SW480 (cell line): ENCODE results near the gene GRAMD4.

Experiments
- DNase-seq: peaks from one replicate; pipeline ENCODE4 v3.0.0-alpha.2; 2016; ENCODE audit warnings: low spot score

Gene GRAMD4

GRCh38 chr22:46726066-46726985 lies 106.1 kb downstream of the GRAMD4 start:
- DNase-seq: no peak

- DNase-seq: no peak
These were observed 106.8 kb downstream of the GRAMD4 start for GRCh38 chr22:46726986-46727317.

GRCh38 chr22:46727813-46728364 lies 107.7 kb downstream of the GRAMD4 start:
- peak; percentile 17 for DNase-seq

GRCh38 chr22:46728470-46728869 lies 108.3 kb downstream of the GRAMD4 start:
- no peak for DNase-seq
